GM19438 (cell line): ENCODE data around the gene ACOT7.
"Not testable (repeated sequence)": the region's sequence is repeated elsewhere in the genome, so short reads cannot be mapped to it uniquely, and the experiment has no call there.

Experiments
- ATAC-seq: cut with Tn5 transposase; IDR thresholded peaks from one replicate; pipeline ENCODE4 v1.9.1; 2021; ENCODE audit warnings: low read depth; ENCODE audit not compliant: unreplicated experiment

The ACOT7 gene

GRCh38 chr1:6365047-6365446 is 28.5 kb downstream of the ACOT7 start:
- no peak for ATAC-seq

GRCh38 chr1:6363085-6363884 is 30.3 kb downstream of the ACOT7 start:
- not testable (repeated sequence) for ATAC-seq

- ATAC-seq: no peak
These were observed 32.3 kb downstream of the ACOT7 start for GRCh38 chr1:6361124-6361775.

GRCh38 chr1:6360517-6361070 is 33.0 kb downstream of the ACOT7 start:
- no peak for ATAC-seq

- ATAC-seq: no peak
These were observed 33.5 kb downstream of the ACOT7 start for GRCh38 chr1:6360117-6360496.

GRCh38 chr1:6359216-6360116 is 34.1 kb downstream of the ACOT7 start:
- peak; percentile 78 for ATAC-seq

- ATAC-seq: peak; percentile 52
These were observed 34.8 kb downstream of the ACOT7 start for GRCh38 chr1:6358757-6359201.

- no peak for ATAC-seq
These were observed 35.4 kb downstream of the ACOT7 start for GRCh38 chr1:6358144-6358624.

GRCh38 chr1:6357243-6357936 is 36.2 kb downstream of the ACOT7 start:
- ATAC-seq: no peak

GRCh38 chr1:6355621-6356020 is 37.9 kb downstream of the ACOT7 start:
- ATAC-seq: no peak

GRCh38 chr1:6354659-6355317 is 38.8 kb downstream of the ACOT7 start:
- ATAC-seq: no peak

- ATAC-seq: no peak
These were observed 39.5 kb downstream of the ACOT7 start for GRCh38 chr1:6353955-6354658.

GRCh38 chr1:6353619-6353954 is 40.0 kb downstream of the ACOT7 start:
- ATAC-seq: no peak

GRCh38 chr1:6352138-6352563 is 41.4 kb downstream of the ACOT7 start:
- ATAC-seq: no peak

- ATAC-seq: no peak
These were observed 42.0 kb downstream of the ACOT7 start for GRCh38 chr1:6351480-6352137.

- no peak for ATAC-seq
These were observed 43.0 kb downstream of the ACOT7 start for GRCh38 chr1:6350416-6351088.

GRCh38 chr1:6349254-6349943 is 44.2 kb downstream of the ACOT7 start:
- no peak for ATAC-seq
